ENCODE results near the gene GET3.

DNA sequence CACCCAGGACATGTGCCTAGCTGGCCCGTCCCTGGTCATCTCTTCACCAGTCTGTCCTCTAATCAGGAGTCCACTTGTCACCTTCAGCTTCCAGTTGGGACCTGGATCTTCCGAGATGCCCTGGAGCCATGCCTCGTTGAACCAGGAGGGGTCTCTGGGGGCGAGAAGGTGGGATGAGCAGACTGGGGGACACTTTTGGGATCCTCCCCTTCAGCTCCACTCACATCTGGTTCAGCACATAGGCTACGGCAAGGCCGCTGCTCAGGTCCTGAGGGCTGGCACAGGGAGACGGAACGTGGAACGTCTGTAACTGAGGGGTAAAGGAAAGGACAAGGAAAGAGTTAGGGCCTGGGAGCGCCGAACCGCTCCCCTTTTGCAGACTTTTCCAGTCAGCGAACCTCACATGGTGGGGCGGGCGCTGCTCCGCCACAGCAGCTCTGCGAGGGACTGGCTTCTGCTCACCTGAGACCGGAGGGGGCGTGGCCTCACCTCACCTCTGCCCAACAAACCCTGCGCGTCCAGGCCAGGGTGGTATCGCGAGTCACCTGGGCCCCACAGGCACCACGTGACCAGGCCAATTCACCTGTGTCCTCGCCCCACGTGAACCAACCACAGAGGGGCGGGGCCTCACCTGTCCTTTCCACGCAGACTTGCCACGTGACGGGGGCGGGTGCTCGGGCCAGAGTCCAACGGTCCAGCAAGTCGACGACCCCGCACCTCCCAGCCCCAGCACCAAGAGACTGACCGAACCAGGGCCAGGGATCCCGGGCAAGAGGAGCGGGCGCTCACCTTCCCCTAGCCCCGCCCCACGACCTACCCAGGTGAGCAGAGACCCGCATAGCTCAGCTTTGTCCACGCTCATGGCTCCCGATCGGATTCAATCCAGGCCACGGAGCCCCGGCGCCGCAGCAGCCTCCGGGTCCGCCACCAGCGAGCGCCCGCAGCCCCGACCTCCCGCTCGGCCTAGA, 37.6 kb downstream of the GET3 start, which contains the start of gene HOOK2:
- TF ChIP-seq, protein P1, sequence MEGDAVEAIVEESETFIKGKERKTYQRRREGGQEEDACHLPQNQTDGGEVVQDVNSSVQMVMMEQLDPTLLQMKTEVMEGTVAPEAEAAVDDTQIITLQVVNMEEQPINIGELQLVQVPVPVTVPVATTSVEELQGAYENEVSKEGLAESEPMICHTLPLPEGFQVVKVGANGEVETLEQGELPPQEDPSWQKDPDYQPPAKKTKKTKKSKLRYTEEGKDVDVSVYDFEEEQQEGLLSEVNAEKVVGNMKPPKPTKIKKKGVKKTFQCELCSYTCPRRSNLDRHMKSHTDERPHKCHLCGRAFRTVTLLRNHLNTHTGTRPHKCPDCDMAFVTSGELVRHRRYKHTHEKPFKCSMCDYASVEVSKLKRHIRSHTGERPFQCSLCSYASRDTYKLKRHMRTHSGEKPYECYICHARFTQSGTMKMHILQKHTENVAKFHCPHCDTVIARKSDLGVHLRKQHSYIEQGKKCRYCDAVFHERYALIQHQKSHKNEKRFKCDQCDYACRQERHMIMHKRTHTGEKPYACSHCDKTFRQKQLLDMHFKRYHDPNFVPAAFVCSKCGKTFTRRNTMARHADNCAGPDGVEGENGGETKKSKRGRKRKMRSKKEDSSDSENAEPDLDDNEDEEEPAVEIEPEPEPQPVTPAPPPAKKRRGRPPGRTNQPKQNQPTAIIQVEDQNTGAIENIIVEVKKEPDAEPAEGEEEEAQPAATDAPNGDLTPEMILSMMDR (IDR thresholded peaks at IDR 0.05; ENCODE audit: borderline replicate concordance, extremely low read depth, low read length, poor library complexity, severe bottlenecking), result no peak
- no peak for TF ChIP-seq EZH2 (IDR thresholded peaks at IDR 0.05; ENCODE audit: borderline replicate concordance, low read depth, low read length, severe bottlenecking)

All from DND-41 (cell line).